ENCODE results near the gene COTL1.

The COTL1 gene

GRCh38 chr16:84604477-84605013 is 13.3 kb downstream of the COTL1 start:
- Mint-ChIP-seq H3K27me3 (no peaks in the 10 kb centered on the region), H3K4me3 (peak overlapping the region; percentile 64), H3K9me3 (peaks cover 1% of the 10 kb centered on the region), H3K4me1 (ENCODE audit: low read depth) (peaks cover 96% of the 10 kb centered on the region), H3K36me3 (ENCODE audit: low read depth) (peaks cover 82% of the 10 kb centered on the region), H3K27ac (peak overlapping the region; percentile 94)
- intact Hi-C loops (cut with micrococcal nuclease): no loop called here

GRCh38 chr16:84603940-84604339 is 13.9 kb downstream of the COTL1 start:
- H3K9me3 Mint-ChIP-seq: no peaks in the 10 kb centered on the region
- H3K4me1 Mint-ChIP-seq (ENCODE audit: low read depth): peaks cover 95% of the 10 kb centered on the region
- H3K4me3 Mint-ChIP-seq: no peak overlapping the region
- H3K36me3 Mint-ChIP-seq (ENCODE audit: low read depth): peaks cover 80% of the 10 kb centered on the region
- peak overlapping the region; percentile 94 for H3K27ac Mint-ChIP-seq
- H3K27me3 Mint-ChIP-seq: no peaks in the 10 kb centered on the region
- intact Hi-C loops (cut with micrococcal nuclease): no loop called here

- intact Hi-C loops (cut with micrococcal nuclease): no loop called here
- H3K36me3 Mint-ChIP-seq (ENCODE audit: low read depth): peaks cover 78% of the 10 kb centered on the region
- H3K4me1 Mint-ChIP-seq (ENCODE audit: low read depth): peaks cover 91% of the 10 kb centered on the region
- H3K9me3 Mint-ChIP-seq: no peaks in the 10 kb centered on the region
- H3K27ac Mint-ChIP-seq: peak overlapping the region; percentile 94
- H3K4me3 Mint-ChIP-seq: peak overlapping the region; percentile 65
- no peaks in the 10 kb centered on the region for H3K27me3 Mint-ChIP-seq
Observed at GRCh38 chr16:84603140-84603816, 14.6 kb downstream of the COTL1 start.

- Mint-ChIP-seq H3K4me1 (ENCODE audit: low read depth) (peaks cover 90% of the 10 kb centered on the region), H3K4me3 (peak overlapping the region; percentile 57), H3K36me3 (ENCODE audit: low read depth) (peaks cover 76% of the 10 kb centered on the region), H3K27me3 (no peaks in the 10 kb centered on the region), H3K9me3 (no peaks in the 10 kb centered on the region), H3K27ac (peak overlapping the region; percentile 94)
- intact Hi-C loops (cut with micrococcal nuclease): loop anchor here (2.0 kb wide), 1 partner anchor 14 kb away; no protein-coding TSS in a partner anchor
Observed at GRCh38 chr16:84600343-84601229, 17.3 kb downstream of the COTL1 start.

- Mint-ChIP-seq H3K4me1 (ENCODE audit: low read depth) (peaks cover 90% of the 10 kb centered on the region), H3K36me3 (ENCODE audit: low read depth) (peaks cover 76% of the 10 kb centered on the region)
- intact Hi-C loops (cut with micrococcal nuclease): loop anchor here (2.0 kb wide), 1 partner anchor 13 kb away; no protein-coding TSS in a partner anchor
Observed at GRCh38 chr16:84599521-84600202, 18.2 kb downstream of the COTL1 start.

GRCh38 chr16:84598360-84598759 is 19.5 kb downstream of the COTL1 start:
- intact Hi-C loops (cut with micrococcal nuclease): no loop called here
- Mint-ChIP-seq H3K4me1 (ENCODE audit: low read depth) (peaks cover 93% of the 10 kb centered on the region), H3K4me3 (peak overlapping the region; percentile 14), H3K27ac (peak overlapping the region; percentile 54), H3K27me3 (no peaks in the 10 kb centered on the region), H3K36me3 (ENCODE audit: low read depth) (peaks cover 80% of the 10 kb centered on the region), H3K9me3 (no peaks in the 10 kb centered on the region)

More at GRCh38 chr16:84599521-84600202, 18.2 kb downstream of the COTL1 start:
- Mint-ChIP-seq H3K27ac (peak overlapping the region; percentile 94), H3K4me3 (peak overlapping the region; percentile 78), H3K27me3 (no peaks in the 10 kb centered on the region), H3K9me3 (no peaks in the 10 kb centered on the region)

GRCh38 chr16:84597931-84598351 is 19.9 kb downstream of the COTL1 start:
- H3K27ac Mint-ChIP-seq: peak overlapping the region; percentile 54
- intact Hi-C loops (cut with micrococcal nuclease): no loop called here
- H3K27me3 Mint-ChIP-seq: no peaks in the 10 kb centered on the region
- peaks cover 80% of the 10 kb centered on the region for H3K36me3 Mint-ChIP-seq (ENCODE audit: low read depth)
- peaks cover 93% of the 10 kb centered on the region for H3K4me1 Mint-ChIP-seq (ENCODE audit: low read depth)
- H3K4me3 Mint-ChIP-seq: peak overlapping the region; percentile 43
- no peaks in the 10 kb centered on the region for H3K9me3 Mint-ChIP-seq

GRCh38 chr16:84597528-84597896 is 20.4 kb downstream of the COTL1 start:
- no peaks in the 10 kb centered on the region for H3K27me3 Mint-ChIP-seq
- peak overlapping the region; percentile 54 for H3K27ac Mint-ChIP-seq
- H3K9me3 Mint-ChIP-seq: no peaks in the 10 kb centered on the region
- H3K4me3 Mint-ChIP-seq: peak overlapping the region; percentile 43
- intact Hi-C loops (cut with micrococcal nuclease): no loop called here
- peaks cover 83% of the 10 kb centered on the region for H3K36me3 Mint-ChIP-seq (ENCODE audit: low read depth)
- peaks cover 93% of the 10 kb centered on the region for H3K4me1 Mint-ChIP-seq (ENCODE audit: low read depth)

GRCh38 chr16:84596801-84597527 is 20.9 kb downstream of the COTL1 start:
- Mint-ChIP-seq H3K36me3 (ENCODE audit: low read depth) (peaks cover 87% of the 10 kb centered on the region), H3K27me3 (no peaks in the 10 kb centered on the region), H3K27ac (peak overlapping the region; percentile 54), H3K4me1 (ENCODE audit: low read depth) (peaks cover 94% of the 10 kb centered on the region), H3K4me3 (peak overlapping the region; percentile 43), H3K9me3 (no peaks in the 10 kb centered on the region)
- intact Hi-C loops (cut with micrococcal nuclease): no loop called here

GRCh38 chr16:84596161-84596560 is 21.7 kb downstream of the COTL1 start:
- H3K4me1 Mint-ChIP-seq (ENCODE audit: low read depth): peaks cover 86% of the 10 kb centered on the region
- no peaks in the 10 kb centered on the region for H3K9me3 Mint-ChIP-seq
- H3K36me3 Mint-ChIP-seq (ENCODE audit: low read depth): peaks cover 84% of the 10 kb centered on the region
- no peaks in the 10 kb centered on the region for H3K27me3 Mint-ChIP-seq
- no peak overlapping the region for H3K4me3 Mint-ChIP-seq
- peak overlapping the region; percentile 54 for H3K27ac Mint-ChIP-seq
- intact Hi-C loops (cut with micrococcal nuclease): no loop called here

- H3K4me1 Mint-ChIP-seq (ENCODE audit: low read depth): peaks cover 76% of the 10 kb centered on the region
- peak overlapping the region; percentile 77 for H3K27ac Mint-ChIP-seq
- intact Hi-C loops (cut with micrococcal nuclease): no loop called here
- H3K9me3 Mint-ChIP-seq: no peaks in the 10 kb centered on the region
- no peaks in the 10 kb centered on the region for H3K27me3 Mint-ChIP-seq
- H3K4me3 Mint-ChIP-seq: no peak overlapping the region
- H3K36me3 Mint-ChIP-seq (ENCODE audit: low read depth): peaks cover 81% of the 10 kb centered on the region
Observed at GRCh38 chr16:84595052-84595481, 22.8 kb downstream of the COTL1 start.

GRCh38 chr16:84594725-84595038 is 23.2 kb downstream of the COTL1 start:
- peak overlapping the region; percentile 41 for H3K4me3 Mint-ChIP-seq
- intact Hi-C loops (cut with micrococcal nuclease): no loop called here
- peaks cover 72% of the 10 kb centered on the region for H3K4me1 Mint-ChIP-seq (ENCODE audit: low read depth)
- H3K36me3 Mint-ChIP-seq (ENCODE audit: low read depth): peaks cover 83% of the 10 kb centered on the region
- H3K27me3 Mint-ChIP-seq: no peaks in the 10 kb centered on the region
- H3K9me3 Mint-ChIP-seq: no peaks in the 10 kb centered on the region
- peak overlapping the region; percentile 77 for H3K27ac Mint-ChIP-seq

All from dendritic cell treated with granulocyte-macrophage colony-stimulating factor and Interleukin-4, amounts not matched to agents 40 ng/mL and 50 ng/mL, for 4 days (primary cell).